HG03378 (cell line): ENCODE data around the gene FTO.

Experiments
- ATAC-seq: cut with Tn5 transposase; IDR thresholded peaks from one replicate; pipeline ENCODE4 v1.9.1; 2021; ENCODE audit warnings: mild to moderate bottlenecking, moderate library complexity; ENCODE audit not compliant: unreplicated experiment

The FTO gene

DNA sequence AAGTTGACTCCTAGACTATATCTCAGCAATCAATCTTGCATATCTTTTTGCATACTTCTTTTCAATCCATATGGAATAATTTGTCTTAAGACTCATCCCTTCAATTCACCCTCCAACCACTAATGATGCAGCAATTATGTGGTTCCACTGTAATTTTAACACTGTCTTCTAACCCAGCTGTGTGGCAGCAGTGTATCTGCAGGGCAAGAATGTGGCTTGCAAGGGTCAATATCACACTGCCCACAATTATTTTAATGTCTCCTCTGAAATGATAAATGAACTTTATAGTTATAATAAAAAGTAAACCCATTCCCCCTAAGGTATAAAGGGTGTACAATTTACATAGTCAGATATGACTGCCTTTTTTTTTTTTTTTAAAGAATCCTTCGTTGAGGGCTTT lies 48.6 kb downstream of the FTO start:
- ATAC-seq = no peak

DNA sequence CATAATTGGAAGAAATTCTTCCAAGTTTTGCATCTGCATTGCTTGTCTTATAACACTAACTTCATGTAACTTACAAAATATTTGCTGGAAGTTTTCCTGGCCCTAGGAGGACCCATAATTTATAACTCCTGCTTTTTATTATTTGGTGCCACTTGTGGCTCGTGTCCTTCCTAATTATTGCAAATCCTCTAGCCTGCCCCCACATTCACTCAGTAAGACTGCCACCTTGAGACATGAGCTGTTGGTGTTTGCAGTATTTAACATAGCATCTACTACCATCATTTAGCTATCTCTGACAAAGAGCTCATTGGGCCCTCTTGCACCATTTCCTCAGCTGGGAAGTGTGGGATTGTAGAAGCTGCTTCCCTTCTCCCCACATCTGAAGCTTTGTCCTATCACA lies 49.5 kb downstream of the FTO start:
- no peak for ATAC-seq

DNA sequence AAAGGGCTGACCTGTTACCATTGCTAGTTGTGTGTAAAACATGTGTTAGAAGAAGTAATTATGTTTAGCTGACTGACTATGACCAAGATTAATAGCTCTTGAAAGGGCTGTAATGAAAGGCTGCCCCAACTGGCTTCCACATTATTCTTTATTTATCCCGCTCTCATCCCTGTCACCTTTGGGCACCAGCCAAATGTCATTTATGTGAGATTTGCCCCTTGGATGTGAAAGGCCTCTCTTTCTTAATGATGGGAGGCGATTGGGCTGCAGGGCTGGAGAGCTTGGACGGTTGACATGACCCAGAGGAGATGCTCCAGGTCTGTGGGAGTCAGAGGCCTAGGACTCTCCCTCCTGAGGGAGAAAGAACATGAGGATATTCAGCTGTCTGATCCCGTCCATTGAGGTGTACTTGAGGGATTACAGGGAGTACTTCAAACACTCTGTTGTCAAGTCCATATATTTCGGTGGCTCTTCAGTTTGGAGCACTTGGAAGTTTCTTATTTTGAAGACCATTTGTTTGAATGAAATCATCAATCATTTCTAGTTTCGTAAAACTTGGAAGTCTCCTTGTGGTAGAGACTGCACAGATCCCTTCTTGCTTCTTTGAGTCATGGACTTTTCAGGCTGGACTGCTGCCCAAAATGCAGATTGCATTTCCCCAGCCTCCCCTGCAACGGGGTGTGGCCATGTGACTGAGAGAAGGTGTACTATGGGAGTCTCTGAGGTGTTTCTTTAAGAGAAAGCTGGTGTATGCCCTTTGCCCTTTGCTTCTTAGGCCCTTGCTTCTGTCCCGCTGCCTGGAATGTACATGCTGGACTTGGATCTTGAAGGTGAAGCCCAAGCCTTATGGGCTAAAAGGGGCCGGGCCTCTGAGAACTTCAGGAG lies 51.3 kb downstream of the FTO start:
- no peak for ATAC-seq

DNA sequence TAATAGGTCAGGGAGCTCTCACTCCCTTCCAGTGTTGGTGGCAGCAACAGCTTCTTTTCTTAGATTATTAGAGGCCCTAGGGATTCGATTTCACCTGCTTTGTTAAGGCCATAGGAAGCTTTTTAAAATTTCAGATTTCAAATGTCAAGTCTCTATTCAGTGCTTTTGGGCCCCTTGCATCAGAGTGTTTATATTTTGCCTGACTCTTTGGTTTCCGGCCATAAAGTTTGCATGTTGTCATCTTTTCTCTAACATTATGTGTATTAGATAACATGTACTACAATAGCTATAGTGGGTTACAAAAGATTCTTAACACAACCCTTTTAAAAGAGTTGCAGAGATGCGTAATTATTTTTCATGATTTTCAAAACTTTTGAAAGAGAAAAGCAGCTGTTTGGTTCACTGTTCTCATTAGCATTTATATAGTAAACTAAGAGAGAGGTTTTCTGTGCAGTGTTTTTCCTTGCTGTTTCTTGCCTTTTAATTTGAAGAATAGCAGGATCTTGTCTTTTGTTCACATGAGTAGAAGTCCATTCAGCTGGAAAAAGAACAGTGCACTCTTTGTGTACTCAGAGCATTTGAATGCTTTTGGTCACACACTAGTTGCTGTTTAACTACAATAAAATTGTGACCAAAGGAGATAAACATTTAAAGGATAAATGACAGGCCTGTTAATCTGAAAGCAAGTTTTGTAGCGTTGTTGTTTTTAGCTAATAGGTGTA lies 52.5 kb downstream of the FTO start:
- ATAC-seq = no peak

DNA sequence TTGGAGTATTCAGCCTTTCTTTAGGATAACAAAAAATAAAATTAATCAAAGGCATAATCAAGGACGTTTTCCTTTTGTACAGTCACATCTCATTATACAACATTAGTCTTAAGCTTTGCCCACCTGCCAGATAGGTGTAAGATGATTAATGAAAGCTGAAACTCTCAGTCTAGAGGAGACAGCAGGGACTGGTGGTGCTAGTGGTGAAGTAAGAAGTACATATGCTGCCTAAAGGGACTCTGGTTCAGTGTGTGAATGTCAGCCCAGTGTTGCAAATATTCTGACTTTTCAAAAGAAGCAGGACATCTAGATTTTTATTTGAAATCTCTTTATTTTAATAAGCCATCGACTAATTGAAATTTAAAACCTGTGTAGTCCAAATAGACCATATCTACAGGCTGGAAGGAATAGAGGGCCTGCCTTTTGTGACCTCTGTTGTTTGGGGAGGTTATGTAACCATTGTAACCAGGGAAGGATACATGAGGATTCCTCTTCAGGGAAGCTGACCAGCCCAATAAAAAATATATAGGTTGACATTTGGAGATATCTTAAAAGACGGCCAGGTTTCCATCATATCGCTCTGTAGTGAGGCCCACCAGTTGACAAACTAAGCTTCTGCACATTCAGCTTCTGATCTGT lies 54.1 kb downstream of the FTO start:
- ATAC-seq = no peak

DNA sequence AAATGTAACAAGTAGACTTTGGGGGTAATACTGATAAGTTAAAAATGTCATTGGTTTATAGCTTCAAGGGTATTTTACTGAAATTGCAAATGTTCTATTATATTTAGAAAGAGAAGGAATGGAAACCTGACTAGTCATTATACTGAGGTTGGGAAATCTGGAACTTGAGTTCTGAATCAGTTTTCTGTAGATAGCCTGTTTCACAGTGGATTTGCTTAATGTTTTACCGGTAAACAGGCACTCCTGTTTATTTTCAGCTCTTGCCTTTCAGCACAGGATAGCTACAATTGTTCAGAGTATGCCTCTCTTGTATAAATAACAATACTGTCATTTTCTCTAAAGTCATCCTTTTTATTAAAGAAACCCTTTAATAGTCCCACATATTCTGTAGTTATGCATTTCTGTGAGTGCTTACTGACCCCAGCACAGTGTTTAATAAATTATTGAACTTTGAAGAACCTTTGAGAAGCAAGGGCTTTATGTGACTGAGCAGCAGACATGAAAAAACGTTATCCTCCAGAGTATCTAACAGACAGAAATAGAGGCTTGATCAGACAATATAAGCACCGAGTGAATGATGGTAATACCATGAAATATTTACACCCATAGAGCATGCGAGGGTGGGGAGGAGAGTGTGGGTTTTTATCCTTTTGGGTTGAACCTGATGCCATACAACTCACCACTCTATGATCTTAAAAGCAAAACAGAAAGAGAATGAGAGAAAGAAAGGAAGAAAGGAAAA lies 58.2 kb downstream of the FTO start:
- no peak for ATAC-seq

DNA sequence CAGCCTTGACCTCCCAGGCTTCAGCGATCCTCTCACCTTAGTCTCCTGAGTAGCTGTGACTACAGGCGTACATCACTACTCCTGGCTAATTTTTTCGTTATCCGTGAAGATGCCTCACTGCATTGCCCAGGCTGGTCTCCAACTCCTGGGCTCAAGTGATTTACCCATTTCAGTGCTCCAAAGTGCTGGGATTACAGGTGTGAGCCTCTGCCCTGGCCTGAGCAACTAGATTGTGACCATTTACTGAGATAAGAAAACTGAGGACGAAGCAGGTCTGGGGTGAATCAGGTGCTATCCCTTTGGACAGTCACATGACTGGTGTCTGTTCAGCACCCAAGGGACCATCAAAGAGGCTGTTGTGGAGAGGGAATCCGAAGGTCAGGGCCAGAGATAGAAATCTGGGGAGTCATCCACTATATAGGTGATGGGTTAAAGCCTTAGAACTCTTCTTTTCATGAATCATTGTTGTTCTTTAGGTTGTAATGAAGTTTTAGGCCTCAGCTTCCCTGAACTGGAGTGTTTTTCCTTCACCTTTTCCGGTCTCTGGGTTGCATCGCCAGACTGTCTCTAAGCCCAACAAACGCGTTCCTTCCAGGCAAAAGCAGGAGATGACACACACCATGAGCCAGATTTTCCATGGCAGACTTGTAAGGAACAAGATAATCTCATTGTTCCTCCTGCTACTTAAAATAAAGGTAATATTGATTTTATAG lies 62.5 kb downstream of the FTO start:
- ATAC-seq = no peak

DNA sequence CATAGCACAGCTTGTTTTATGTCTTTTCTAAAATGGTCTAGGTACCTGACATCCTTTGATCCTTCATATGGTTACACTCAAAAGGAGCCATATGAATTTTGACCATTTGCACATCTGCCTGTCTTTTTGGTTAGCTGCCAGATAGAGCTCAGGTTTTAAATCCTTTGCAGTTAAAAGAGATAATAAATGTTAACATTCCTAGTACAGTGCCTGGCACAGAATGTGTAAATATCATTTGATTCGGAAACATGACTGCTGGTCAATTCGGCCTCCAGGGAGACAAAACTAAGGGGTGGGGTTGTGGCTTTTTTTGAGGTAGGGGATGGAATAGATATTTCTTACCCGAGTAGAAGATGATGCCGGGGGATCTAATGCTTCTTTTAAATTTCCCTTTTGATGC lies 64.2 kb downstream of the FTO start:
- ATAC-seq = no peak

DNA sequence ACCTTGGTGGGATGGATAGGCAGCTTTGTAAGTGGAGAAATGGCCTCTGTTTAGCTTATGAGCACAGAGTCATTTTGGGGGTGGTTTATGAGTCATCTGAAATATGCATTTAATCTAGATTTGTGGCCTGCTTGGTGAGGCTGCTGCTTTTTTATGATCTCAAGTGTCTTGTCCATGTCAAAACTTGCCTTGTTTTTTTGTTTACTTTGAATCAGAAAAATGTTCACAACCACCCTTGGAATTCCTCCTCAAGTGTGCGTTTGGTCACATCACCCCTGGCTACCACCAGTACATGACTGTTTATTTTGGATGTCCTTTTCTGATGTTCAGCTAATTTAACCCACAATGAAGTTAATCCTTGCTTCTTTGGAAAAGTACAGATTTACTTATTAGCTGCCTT lies 64.6 kb downstream of the FTO start:
- no peak for ATAC-seq

DNA sequence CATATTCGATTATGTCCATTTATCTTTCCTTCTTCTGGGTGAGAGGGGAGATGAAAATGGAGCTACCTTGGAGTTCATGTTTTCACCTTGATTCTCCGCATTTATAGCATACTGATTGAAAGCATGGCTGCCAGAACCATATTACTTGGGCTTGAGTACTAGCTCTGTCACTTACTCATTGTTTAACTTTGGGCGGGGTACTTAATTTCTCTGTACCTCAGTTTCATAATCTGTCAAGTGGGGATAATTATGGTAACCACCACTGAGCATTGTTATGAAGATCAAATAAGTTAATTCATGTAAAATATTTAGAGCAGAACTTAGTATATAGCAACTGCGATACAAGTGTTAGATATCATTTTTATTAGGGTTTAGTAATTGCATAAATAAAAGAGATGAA lies 65.2 kb downstream of the FTO start:
- no peak for ATAC-seq

DNA sequence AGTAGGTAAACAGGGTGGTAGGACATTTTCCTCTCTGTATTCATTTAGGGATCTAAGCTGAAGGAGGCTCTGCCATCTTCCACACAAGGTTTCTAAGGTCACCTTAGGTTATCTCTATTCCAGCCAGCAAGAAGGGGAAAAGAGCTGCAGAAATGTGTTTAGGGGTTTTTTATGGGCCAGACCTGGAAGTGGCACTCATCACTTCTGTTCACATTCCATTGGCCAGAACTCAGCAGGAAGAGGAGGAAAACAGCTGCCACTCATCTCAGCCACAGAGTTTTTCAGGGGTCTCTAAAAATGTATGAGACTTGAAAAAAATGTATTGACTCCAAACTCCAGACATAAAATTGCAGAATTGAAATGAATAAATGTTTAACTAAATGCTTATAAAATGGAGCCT lies 65.8 kb downstream of the FTO start:
- no peak for ATAC-seq

DNA sequence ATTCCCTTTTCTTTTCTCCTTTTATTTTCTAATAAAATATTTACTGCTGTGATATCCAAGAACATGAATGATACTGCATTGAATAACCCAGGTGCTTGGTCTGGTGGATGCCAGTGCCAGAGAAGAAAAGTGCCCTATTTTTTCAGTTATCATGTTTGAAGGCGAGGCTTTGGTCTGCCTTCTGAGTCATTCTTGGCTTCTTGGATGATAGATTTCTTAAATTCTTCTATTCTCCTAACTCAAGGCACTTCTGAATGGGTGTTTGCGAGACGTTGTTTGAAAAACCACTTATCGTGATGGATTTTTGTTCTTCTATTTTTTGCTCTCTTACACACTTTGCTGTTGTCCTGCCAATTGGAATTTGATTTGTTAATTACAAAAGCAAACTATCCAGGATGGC lies 66.7 kb downstream of the FTO start:
- ATAC-seq = no peak

DNA sequence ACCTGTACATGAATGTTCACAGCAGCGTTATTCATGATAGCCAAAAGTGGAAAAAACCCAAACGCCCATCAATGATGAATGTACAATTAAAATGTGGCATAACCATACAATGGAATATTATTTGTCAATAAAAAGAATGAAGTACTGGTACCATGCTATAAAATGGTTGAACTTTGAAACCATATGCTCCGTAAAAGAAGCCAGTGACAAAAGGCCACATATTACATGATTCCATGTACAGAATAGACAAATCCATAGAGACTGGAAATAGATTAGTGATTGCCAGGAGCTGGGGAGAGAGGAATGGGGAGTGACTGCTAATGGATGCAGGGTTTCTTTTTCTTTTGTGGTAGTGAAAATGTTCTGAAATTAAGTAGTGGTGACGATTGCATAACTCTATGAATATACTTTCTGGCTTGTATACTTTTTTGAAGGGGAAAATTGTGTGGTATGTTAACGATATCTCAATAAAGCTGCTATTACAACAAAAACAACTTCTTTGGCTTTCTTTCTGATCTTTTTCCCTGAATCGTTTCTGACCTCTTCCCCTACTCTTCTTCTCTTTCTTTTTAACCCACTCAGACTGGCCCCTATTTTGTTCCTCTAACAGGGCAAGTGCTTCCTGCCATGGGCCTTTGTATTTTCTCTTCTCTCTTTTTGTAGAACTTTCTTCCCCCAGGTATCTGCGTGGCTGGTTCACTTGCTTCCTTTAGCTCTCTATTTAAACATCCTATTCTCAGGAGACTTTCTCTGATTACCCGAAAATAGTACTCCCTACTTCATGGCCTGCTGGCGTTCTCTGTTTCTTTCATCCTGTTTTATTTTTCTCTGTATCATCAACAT lies 67.9 kb downstream of the FTO start:
- ATAC-seq = no peak

DNA sequence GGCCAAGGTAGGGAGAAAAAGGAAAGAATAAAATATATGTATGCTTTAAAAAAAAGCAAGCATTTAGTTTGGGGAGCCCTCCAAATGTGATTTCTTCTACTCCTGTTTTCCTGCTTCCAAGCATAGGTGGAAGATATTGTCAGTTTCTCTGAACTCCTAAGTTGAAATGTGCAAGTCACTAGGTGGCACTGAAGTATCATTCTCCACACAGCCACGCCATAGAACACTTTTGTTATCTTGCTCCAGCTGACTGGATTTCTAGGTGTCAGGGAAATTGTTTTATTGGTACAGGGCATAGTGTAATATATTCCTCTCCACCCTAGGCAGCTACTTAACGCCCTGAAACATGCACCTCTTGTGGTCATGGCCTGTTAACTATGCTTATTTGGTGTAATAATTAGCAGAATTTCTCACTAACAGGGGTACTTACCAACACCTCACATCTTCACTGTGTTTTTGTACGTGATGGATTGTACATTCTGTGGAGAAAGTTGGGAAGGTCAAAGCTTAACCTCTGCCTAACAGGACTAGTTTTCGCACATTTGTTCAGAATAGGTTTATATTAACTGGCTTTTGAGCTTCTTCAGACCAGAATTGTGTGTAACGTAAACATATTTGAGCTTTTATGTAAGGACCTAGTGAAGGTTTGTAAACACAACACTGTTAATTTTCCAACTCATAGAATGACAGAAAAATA lies 69.3 kb downstream of the FTO start:
- peak; percentile 43 for ATAC-seq

DNA sequence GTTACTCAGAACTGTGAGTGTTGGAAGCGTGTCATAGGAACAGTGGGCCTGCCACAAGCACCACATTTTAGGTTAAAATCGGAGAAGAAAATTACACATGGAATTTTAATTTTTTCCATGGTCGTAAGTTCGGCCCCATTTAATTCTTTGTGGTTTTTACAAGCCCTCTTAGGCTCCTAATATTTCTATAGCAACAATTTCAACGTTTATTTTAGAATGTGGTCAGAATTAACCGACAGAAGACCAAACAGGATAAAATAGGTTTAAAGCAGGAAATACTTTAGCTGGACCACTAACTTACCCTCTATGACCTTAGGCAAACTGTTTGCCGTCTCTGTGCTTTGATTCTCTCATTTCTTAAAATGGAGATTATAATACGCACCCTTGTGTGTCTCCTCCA lies 69.9 kb downstream of the FTO start:
- no peak for ATAC-seq

DNA sequence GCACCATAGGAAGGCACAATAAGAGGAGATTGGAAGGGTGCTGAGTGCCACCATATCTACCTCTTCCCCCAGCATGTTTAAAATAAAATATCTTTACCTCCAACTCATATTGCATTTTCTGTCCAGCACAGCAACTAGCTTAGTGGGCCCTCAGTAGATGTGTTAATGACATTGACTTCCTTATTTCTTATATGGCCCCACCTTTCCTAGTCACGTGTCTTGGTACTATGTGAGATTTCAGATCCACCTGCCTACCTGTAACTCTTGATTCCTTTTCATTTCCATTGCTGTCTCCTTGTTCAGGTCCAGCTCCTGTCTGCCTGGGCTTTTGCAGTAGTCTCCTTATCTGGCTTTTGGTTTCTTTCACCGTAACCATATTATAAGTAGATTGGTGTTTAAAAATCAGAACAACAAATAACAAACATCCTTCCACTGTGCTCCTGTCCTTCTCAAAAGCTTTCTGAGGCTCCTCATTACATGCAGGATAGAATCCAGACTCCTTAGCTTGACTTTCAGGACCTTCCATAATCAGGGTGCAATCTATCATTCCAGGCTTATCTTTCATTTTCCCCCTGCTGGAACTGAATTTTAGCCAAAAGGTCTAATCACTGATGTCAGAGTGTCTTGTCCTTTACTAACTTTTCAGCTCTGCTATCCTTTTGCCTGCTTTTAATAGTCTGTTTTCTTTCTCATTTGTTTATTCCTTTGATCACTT lies 71.3 kb downstream of the FTO start:
- no peak for ATAC-seq

DNA sequence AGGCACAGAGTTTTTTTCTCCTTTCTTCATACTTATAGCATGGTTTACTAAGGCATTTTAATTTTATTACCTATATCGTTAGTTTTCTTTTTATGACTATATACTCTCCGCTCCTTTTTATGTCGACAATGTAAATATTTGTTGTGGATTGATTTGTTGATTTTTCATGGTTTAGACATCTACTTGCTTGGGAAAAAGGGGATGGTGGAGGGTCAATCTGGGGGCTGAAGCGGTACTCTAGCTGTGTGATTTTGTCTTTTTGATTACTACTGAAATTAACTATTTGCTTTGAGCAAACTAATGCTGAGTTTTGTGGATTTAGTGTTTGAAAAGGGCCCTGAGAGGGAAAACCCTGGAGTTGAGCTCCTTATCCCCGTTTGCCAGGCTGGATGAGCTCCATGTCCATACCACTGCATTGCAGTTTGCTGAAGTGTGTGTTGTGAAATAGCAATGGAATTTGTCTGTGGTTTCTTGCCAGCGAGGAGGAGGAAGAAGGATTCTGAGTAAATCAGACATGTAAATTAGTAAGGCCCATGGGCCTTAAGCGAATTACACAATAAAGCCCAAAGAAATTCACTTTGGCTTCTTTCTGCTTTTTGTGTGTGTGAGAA lies 72.0 kb downstream of the FTO start:
- ATAC-seq = no peak

DNA sequence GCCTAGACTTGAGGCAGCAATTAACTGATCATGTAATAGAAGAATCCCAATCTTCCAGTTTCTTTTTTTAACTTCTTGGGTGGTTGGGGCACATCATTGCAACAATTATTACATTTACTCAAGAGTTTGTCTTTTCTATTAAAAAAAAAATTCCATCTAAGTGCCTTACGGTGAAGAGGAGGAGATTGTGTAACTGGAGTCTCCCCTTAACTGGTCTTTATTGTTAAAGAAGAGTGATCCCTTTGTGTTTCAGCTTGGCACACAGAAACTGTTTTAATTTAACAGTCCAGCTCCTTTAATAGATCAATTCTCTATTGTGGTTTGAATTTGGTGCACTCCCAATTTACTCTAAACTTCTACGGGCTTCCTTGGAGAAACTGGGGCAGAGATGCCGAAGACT lies 75.2 kb downstream of the FTO start:
- ATAC-seq = no peak
